HG03139 (cell line): ENCODE measurements around the gene CSAG2.

Experiments used
- ATAC-seq: cut with Tn5 transposase; IDR thresholded peaks from one replicate; pipeline ENCODE4 v1.9.1; 2021; ENCODE audit not compliant: unreplicated experiment

CSAG2 gene

GRCh38 chrX:152674135-152674534 lies 34.9 kb downstream of the CSAG2 start:
- no peak for ATAC-seq

- no peak for ATAC-seq
Measured at GRCh38 chrX:152663086-152663485, 46.0 kb downstream of the CSAG2 start.

GRCh38 chrX:152658302-152658701 lies 50.8 kb downstream of the CSAG2 start:
- no peak for ATAC-seq
